NCI-H82 (cell line): ENCODE data around the gene FITM2.
"Not testable (repeated sequence)": the region's sequence is repeated elsewhere in the genome, so short reads cannot be mapped to it uniquely, and the experiment has no call there.

Source experiments
- DNase-seq: peaks from one replicate; lab custom pipeline; 2025; lab: John Stamatoyannopoulos, UW

Gene FITM2

GRCh38 chr20:44331201-44331600, 20.2 kb upstream of the FITM2 start:
- DNase-seq = no peak

- DNase-seq = no peak
These were observed 17.4 kb upstream of the FITM2 start for GRCh38 chr20:44328428-44328827.

DNA sequence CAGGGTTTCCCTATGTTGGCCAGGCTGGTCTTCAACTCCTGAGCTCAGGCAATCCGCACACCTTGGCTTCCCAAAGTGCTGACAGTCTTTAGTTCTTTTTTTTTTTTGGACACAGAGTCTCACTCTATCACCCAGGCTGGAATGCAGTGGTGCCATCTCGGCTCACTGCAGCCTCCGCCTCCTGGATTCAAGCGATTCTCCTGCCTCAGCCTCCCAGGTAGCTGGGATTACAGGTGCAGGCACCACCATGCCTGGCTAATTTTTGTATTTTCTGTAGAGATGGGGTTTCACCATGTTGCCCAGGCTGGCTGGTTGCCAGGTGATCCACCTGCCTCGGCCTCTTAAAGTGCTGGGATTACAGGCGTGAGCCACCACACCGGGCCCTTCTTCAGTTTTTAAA, 16.7 kb upstream of the FITM2 start:
- DNase-seq = not testable (repeated sequence)

DNA sequence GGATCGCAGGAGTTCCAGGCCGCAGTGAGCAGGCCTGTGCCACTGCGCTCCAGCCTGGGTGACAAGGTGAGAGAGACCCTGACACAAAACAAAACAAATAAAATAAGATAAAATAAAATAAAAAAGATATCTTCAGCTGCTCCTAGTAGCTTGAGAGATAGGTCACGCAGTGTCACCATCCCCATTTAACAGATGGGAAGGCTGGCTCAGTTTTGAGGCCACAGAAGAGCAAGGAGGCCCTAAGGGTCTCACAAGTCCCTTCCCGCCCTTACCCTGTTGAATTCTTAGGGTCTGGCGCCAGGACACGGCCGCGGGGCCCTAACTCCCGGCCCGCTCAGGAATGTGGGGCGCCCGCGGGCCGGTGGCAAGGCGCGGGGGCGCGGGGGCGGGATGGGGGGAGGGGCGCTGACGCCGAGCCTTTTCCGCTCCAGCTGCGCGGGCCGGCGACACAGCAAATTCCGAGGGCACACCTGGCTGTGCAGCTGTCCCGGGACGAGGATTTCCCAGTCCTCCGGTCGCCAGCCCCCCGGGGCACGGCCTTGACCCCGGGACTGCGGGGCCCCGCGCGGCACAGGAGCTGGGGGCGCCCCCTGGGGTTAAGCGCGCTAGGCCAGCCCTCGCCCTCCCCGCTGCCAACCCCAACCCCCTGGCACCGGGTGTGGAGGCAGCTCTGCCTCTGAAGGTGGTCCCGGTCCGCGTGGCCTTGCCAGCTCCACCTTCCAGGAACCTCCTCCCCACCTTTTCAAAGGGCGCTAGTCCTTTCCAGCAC, 15.6 kb upstream of the FITM2 start:
- no peak for DNase-seq

- no peak for DNase-seq
These were observed 13.3 kb upstream of the FITM2 start for GRCh38 chr20:44324343-44324742.

DNA sequence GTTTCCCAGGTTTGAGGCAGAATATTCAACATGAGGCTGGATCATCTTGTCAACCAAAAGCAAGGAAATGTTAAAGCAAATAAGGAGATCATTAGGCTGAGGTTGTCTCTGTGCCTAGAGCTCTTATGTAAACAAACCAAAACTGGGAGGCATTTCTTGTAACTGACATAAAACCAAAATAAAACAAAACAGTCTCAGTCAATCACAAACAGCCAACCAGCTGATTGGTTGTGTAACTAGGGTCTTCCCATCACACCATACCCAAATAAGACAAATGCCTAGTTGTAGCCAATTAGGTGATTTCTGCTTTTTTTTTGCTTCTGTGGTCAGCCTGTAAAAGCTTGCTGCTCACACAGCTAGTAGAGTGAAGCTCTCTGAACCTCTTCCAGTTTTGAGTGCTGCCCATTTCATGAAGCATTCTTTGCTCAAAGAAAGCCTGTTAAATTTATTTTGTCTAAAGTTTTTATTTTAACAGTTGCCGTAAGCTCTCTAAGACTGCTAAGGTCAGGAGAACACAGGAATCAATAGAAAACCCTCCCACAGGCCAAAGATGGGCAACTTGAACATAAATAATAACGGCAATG, 8.9 kb upstream of the FITM2 start:
- DNase-seq = no peak

DNA sequence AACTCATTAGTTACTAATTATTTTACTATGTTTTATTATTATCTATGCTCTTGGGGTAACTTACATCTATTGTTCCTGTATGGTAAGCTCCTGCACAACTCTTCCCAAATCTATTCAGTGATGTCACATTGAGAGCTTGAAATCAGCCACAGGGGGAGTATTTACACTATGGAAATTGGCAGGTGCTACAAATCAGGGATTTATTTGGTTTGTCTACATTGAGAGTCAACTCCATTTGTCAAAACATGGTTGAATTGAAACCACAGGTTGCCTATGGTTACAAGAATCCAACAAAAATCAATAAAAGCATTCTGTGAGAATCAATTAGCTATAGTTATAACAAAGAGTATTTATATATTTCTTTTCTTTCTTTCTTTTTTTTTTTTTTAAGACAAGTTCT, 3.9 kb upstream of the FITM2 start:
- no peak for DNase-seq

- peak; percentile 46 for DNase-seq
These were observed 989 bp downstream of the FITM2 start for GRCh38 chr20:44309763-44310663.

GRCh38 chr20:44306927-44307326, 4.1 kb downstream of the FITM2 start:
- no peak for DNase-seq

GRCh38 chr20:44304383-44304782, 6.6 kb downstream of the FITM2 start:
- DNase-seq = no peak

DNA sequence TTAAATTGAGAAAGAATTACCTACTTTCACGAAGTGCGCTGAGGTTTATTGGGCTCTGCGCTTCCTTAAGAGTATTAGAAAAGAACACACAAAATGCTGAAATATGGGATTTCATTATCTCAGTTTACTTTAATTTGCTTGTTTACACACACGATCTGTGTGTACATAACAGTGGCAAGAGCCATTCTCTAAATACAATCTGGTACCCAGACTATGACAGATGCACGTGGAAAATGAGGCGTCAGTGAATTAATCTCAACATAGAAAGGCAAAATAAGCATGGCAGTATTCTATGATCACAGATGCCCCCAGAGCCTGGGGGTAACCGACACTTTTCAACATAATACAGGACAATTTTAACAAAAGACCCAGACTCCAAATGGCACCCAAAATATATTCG, 8.3 kb downstream of the FITM2 start:
- no peak for DNase-seq

DNA sequence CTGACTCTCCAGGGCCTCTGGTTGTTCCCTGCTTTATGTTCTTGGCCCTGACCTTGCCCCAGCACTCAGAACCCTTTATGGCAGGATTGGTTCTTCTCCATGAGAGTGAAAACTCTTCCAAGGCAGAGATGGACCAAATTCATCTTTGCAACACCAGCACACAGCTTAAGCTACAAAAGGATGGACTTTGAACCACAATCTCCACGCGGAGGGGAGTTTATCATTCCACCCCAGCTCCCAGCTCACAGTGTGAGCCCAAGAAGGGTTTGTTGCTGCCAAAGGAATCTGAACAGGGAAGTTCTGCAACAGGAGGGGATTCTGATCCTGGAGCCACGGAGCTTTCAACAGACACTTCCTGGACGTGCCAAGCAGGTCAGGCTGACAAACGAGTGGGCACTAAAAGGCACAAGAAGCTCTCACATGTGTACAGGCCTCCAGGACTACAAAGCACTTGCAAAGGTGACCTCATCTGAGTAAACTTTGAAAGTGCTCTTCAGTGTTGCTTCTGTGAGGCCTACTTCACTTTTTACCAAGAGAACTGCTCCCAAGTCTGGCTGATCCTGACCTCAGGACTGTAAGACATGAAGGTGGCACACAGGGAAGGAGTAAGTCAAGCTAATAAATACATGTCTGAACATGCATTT, 8.9 kb downstream of the FITM2 start:
- DNase-seq = no peak

GRCh38 chr20:44301285-44301684, 9.7 kb downstream of the FITM2 start:
- DNase-seq = no peak

DNA sequence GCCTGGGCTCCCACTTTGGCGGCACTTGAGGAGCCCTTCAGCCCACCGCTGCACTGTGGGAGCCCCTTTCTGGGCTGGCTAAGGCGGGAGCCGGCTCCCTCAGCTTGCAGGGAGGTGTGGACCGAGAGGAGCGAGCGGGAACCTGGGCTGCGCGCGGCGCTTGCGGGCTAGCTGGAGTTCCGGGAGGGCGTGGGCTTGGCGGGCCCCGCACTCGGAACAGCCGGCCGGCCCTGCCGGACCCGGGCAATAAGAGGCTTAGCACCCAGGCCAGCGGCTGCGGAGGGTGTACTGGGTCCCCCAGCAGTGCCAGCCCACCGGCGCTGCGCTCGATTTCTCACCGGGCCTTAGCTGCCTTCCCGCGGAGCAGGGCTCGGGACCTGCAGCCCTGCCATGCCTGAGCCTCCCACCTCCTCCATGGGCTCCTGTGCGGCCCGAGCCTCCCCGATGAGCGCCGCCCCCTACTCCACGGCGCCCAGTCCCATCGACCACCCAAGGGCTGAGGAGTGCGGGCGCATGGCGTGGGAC, 11.9 kb downstream of the FITM2 start:
- DNase-seq = not testable (repeated sequence)

GRCh38 chr20:44297721-44298120, 13.3 kb downstream of the FITM2 start:
- no peak for DNase-seq

- DNase-seq = no peak
These were observed 15.0 kb downstream of the FITM2 start for GRCh38 chr20:44296011-44296410.

GRCh38 chr20:44291754-44292153, 19.2 kb downstream of the FITM2 start:
- no peak for DNase-seq

DNA sequence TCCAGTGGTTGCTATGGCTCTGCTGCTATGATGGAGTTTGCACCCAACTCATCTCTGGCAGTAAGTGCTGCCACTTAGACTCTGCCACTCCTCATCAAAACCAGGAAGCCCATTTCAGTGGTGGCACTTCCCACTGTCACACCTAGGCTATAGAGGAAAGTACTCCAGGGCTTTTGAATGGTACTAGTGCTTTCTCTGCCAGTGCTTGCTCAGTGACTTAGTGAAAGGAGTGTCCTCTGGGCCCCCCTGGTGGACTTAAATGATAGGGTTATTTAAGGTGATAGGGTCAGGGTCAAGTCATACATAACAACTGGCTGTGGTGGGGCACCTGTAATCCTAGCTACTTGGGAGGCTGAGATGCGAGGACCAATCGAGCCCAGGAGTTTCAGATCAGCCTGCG, 22.8 kb downstream of the FITM2 start:
- no peak for DNase-seq

- DNase-seq = no peak
These were observed 23.5 kb downstream of the FITM2 start for GRCh38 chr20:44287272-44288097.

GRCh38 chr20:44284032-44284431, 27.0 kb downstream of the FITM2 start:
- no peak for DNase-seq

GRCh38 chr20:44282192-44282591, 28.8 kb downstream of the FITM2 start:
- DNase-seq = no peak
